A673 (cell line): ENCODE results near the gene CFAP90. TPM values are rescaled to one million over a fixed set of nuclear protein-coding genes. Genes with fewer than 3 reads are reported as not detected.

ENCODE experiments used
- BruUV-seq: library from RNA; stranded (reverse); fragments of 400-500 nt; replicated peaks from 2 replicates; lab custom pipeline; 2021; lab: Mats Ljungman, UMichigan
- CTCF ChIA-PET: fragments of 300-600 bp; sonication (Branson Sonifier 250); formaldehyde crosslinking; loops from one replicate; lab custom pipeline; 2022; ENCODE audit warnings: antibody characterized with exemption; lab: Charles Lee
- POLR2A ChIA-PET: fragments of 300-600 bp; sonication (Branson Sonifier 250); formaldehyde crosslinking; loops from one replicate; lab custom pipeline; 2022; ENCODE audit warnings: antibody characterized with exemption; ENCODE audit not compliant: low non-redundant PET; lab: Charles Lee
- DNase-seq: peaks from one replicate; pipeline ENCODE4 v3.0.0-alpha.2; 2015; ENCODE audit warnings: low spot score
- H3K27ac ChIP-seq: fragments of 200-600 bp; sonication (generic); 2 replicates; pipeline ENCODE4 v1.5.1; 2016; ENCODE audit warnings: mixed run types, low read depth, mild to moderate bottlenecking, mixed read lengths, antibody characterized with exemption, low read length; ENCODE audit not compliant: poor library complexity, severe bottlenecking
- H3K27me3 ChIP-seq: fragments of 200-600 bp; sonication (generic); replicated peaks from 2 replicates; pipeline ENCODE4 v1.6.1; 2017; ENCODE audit warnings: mixed run types, low read depth, mild to moderate bottlenecking, mixed read lengths, antibody characterized with exemption, low read length; ENCODE audit not compliant: insufficient read depth, poor library complexity
- H3K36me3 ChIP-seq: fragments of 200-600 bp; sonication (generic); 2 replicates; pipeline ENCODE4 v1.6.1; 2016; ENCODE audit warnings: mixed run types, mild to moderate bottlenecking, mixed read lengths, antibody characterized with exemption, low read length; ENCODE audit not compliant: insufficient read depth, poor library complexity, severe bottlenecking
- H3K4me1 ChIP-seq: fragments of 200-600 bp; sonication (generic); 2 replicates; pipeline ENCODE4 v1.6.1; 2017; ENCODE audit warnings: mixed run types, mild to moderate bottlenecking, mixed read lengths, antibody characterized with exemption, low read length; ENCODE audit not compliant: insufficient read depth, poor library complexity, severe bottlenecking
- H3K4me3 ChIP-seq: fragments of 200-600 bp; sonication (generic); 2 replicates; pipeline ENCODE4 v1.5.1; 2016; ENCODE audit warnings: low read depth, mixed run types, mild to moderate bottlenecking, mixed read lengths, low read length; ENCODE audit not compliant: poor library complexity, severe bottlenecking
- H3K9me3 ChIP-seq: fragments of 200-600 bp; sonication (generic); 2 replicates; pipeline ENCODE4 v1.6.1; 2016; ENCODE audit warnings: mixed run types, low read depth, mild to moderate bottlenecking, mixed read lengths, antibody characterized with exemption, low read length; ENCODE audit not compliant: poor library complexity, severe bottlenecking
- CTCF ChIP-seq: fragments of 300-800, 200-600 bp; sonication (generic); conservative IDR thresholded peaks from 2 replicates; pipeline ENCODE4 v1.5.1; 2017; ENCODE audit warnings: low read depth, mild to moderate bottlenecking, antibody characterized with exemption, low read length, moderate library complexity, mixed read lengths
- EZH2 ChIP-seq: fragments of 200-600 bp; sonication (generic); IDR thresholded peaks from 2 replicates; pipeline ENCODE4 v1.6.1; 2017; ENCODE audit warnings: borderline replicate concordance, low read depth, mild to moderate bottlenecking, mixed read lengths, antibody characterized with exemption, low read length; ENCODE audit not compliant: poor library complexity, severe bottlenecking
- intact Hi-C: fragments of 100-400 bp; cut with micrococcal nuclease; formaldehyde crosslinking; loops from one replicate; pipeline ENCODE4 v1.10.0; 2022; ENCODE audit not compliant: unreplicated experiment
- total RNA-seq: library from RNA; stranded (reverse); gene quantifications from 2 replicates; pipeline ENCODE4 v1.2.3, GENCODE V29; 2021

Gene CFAP90
- total RNA-seq, 1 experiment from 2014 or later = not detected

DNA sequence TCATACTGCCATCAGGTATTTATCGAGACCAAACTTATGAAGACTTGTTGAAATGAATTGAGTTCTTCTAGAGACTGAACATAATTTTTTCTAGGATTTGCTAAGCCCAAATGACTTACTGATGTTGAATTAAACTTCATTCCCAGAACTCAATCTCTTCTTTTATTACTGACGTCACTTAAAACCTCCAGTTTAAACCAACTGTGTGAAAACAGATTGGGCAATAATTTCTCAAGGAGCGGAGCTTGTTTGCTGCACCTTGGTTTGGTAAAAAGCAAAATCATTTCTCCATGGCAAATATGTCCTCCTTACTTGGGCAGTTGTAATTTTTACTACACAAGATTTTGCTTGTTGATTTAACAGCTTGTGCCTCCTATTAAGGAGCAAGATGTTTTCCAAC, 37.4 kb downstream of the CFAP90 start:
- no peak overlapping the region for H3K4me3 ChIP-seq
- H3K4me1 ChIP-seq = no peaks in the 10 kb centered on the region
- intact Hi-C loops = no loop called here
- no peak overlapping the region for H3K27ac ChIP-seq
- CTCF ChIA-PET = no interaction called here
- POLR2A ChIA-PET = no interaction called here
- BruUV-seq = no TSS peak
- DNase-seq = no peak
- peaks cover 11% of the 10 kb centered on the region for H3K27me3 ChIP-seq
- TF ChIP-seq EZH2 = no peak
- no peak for TF ChIP-seq CTCF
- no peaks in the 10 kb centered on the region for H3K36me3 ChIP-seq
- H3K9me3 ChIP-seq = no peaks in the 10 kb centered on the region

DNA sequence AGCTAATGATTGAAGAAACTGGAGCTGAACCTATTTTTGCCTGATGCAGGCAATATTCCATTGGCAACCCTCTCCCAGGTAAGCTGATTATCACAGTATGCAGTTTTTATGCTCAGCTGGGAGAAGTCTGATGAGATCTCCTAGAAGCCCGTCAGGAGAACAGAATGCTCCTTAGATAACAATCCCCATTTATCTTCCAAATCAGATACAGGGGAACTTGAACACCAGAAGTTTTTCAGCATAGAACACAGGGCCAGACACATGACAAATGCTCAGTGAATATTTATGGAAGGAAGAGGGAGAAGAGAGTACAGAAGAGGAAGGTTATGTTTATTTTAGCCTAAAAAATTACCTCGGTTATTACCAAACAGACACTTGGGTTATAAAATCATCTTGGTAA, 37.9 kb downstream of the CFAP90 start:
- POLR2A ChIA-PET = no interaction called here
- Histone ChIP-seq H3K27me3 (peaks cover 11% of the 10 kb centered on the region), H3K4me3 (no peak overlapping the region), H3K36me3 (no peaks in the 10 kb centered on the region), H3K9me3 (no peaks in the 10 kb centered on the region), H3K4me1 (no peaks in the 10 kb centered on the region), H3K27ac (no peak overlapping the region)
- no TSS peak for BruUV-seq
- intact Hi-C loops = no loop called here
- DNase-seq = no peak
- TF ChIP-seq CTCF = no peak
- no peak for TF ChIP-seq EZH2
- CTCF ChIA-PET = no interaction called here

GRCh38 chr5:7811715-7812114, 39.2 kb downstream of the CFAP90 start:
- CTCF ChIA-PET = no interaction called here
- TF ChIP-seq CTCF (no peak), EZH2 (no peak)

More at GRCh38 chr5:7811715-7812114, 39.2 kb downstream of the CFAP90 start:
- no peaks in the 10 kb centered on the region for H3K9me3 ChIP-seq
- POLR2A ChIA-PET = no interaction called here
- intact Hi-C loops = no loop called here
- H3K27me3 ChIP-seq = peaks cover 11% of the 10 kb centered on the region
- no peak overlapping the region for H3K4me3 ChIP-seq
- H3K4me1 ChIP-seq = no peaks in the 10 kb centered on the region
- no peak for DNase-seq
- BruUV-seq = no TSS peak
- H3K27ac ChIP-seq = no peak overlapping the region
- H3K36me3 ChIP-seq = no peaks in the 10 kb centered on the region
